Measurements from ENCODE around the gene SEC24D. TPM values are rescaled to one million over a fixed set of nuclear protein-coding genes. Genes with fewer than 3 reads are reported as not detected.

SEC24D gene
- polyA plus RNA-seq, 4 donors: 28.1 to 57.9 (median 46.5) TPM

DNA sequence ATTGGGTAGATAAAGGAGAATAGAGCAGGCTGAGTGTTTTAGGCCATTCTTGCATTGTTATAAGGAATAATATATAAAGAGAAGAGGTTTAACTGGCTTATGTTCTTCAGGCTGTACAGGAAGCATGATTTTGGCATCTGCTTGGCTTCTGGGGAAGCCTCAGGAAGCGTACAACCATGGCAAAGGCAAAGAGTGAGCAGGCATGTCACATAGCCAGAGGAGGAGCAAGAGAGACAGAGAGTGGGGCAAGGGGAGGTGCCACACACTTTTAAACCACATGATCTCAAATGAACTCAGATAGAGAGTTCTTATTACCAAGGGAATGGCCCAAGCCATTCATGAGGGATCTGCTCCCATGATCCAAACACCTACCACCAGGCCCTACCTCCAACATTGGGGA lies 155.1 kb downstream of the SEC24D start:
- FAIRE-seq (no peak), DNase-seq (no peak)
- no peak overlapping the region for H3K27ac ChIP-seq (ENCODE audit: low read depth in 1 of 3, low read length in 2 of 3)
- 75 to 90% (median 80%) methylated on average over 1 of the region's 1 CpG for WGBS, 3 donors
- H3K4me3 ChIP-seq (ENCODE audit: low read depth in 1 of 3, low read length in 3 of 3): no peak overlapping the region
- no peaks in the 10 kb centered on the region for H3K36me3 ChIP-seq (ENCODE audit: control insufficient read depth in 3 of 3, insufficient read depth in 2 of 3, low read depth in 1 of 3, low read length in 3 of 3)
- no peaks in the 10 kb centered on the region for H3K9me3 ChIP-seq (ENCODE audit: control insufficient read depth in 2 of 2, insufficient read depth in 1 of 2, low read depth in 1 of 2, low read length in 1 of 2)
- H3K27me3 ChIP-seq (ENCODE audit: control insufficient read depth in 3 of 3, insufficient read depth in 3 of 3, low read length in 3 of 3): no peaks in the 10 kb centered on the region
- H3K4me1 ChIP-seq (ENCODE audit: control insufficient read depth in 3 of 3, insufficient read depth in 2 of 3, low read depth in 1 of 3, low read length in 2 of 3): peaks cover 0 to 11% (median 0%) of the 10 kb centered on the region in 3 donors

DNA sequence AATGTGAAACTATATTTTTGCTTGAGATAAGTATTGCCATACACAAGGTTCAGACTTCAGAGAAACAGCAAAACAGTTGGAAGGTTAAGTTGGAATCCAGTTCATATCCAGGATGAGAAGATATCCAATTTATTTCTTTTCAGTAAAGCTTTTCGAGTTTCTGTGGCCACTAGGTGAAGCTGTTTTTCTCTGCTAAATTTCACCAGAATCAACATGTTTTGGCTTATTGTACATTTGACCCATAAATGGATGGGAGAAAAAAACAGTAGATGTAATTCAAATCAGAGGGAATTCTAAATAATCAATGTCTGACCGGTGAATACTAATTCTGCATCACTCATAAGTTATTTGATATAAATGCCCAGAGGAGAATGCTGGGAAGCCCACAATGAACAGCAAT lies 159.8 kb downstream of the SEC24D start:
- no peak overlapping the region for H3K27ac ChIP-seq (ENCODE audit: low read depth in 1 of 3, low read length in 2 of 3)

More for the DNA sequence above, 159.8 kb downstream of the SEC24D start:
- no peaks in the 10 kb centered on the region for H3K4me1 ChIP-seq (ENCODE audit: control insufficient read depth in 3 of 3, insufficient read depth in 2 of 3, low read depth in 1 of 3, low read length in 2 of 3)
- DNase-seq: no peak
- no peaks in the 10 kb centered on the region for H3K9me3 ChIP-seq (ENCODE audit: control insufficient read depth in 2 of 2, insufficient read depth in 1 of 2, low read depth in 1 of 2, low read length in 1 of 2)
- no peaks in the 10 kb centered on the region for H3K36me3 ChIP-seq (ENCODE audit: control insufficient read depth in 3 of 3, insufficient read depth in 2 of 3, low read depth in 1 of 3, low read length in 3 of 3)
- no peak overlapping the region for H3K4me3 ChIP-seq (ENCODE audit: low read depth in 1 of 3, low read length in 3 of 3)
- H3K27me3 ChIP-seq (ENCODE audit: control insufficient read depth in 3 of 3, insufficient read depth in 3 of 3, low read length in 3 of 3): no peaks in the 10 kb centered on the region
- FAIRE-seq: no peak
- 77 to 90% (median 80%) methylated on average over 2 of the region's 2 CpGs for WGBS, 3 donors

Other genes starting within 250 kb of the SEC24D start
- gene METTL14, start 150.7 kb downstream of the SEC24D start, polyA plus RNA-seq: 10 to 100 TPM in 2 of 4 donors, 1 to 10 TPM in 2; 5.9 to 39.7 (median 9.8) TPM
- gene SYNPO2, start 52.7 kb upstream of the SEC24D start, polyA plus RNA-seq: 10 to 100 TPM in 2 of 4 donors, 1 to 10 TPM in 2; 1.1 to 25.3 (median 10.1) TPM